OCI-LY3 (cell line): ENCODE results near the gene MATK.

Experiments used
- H2AFZ ChIP-seq: fragments of 200-600, 300-600 bp; shearing (Covaris generic); 2 replicates; pipeline ENCODE4 v1.6.0; 2014; ENCODE audit warnings: antibody characterized with exemption, low read depth, low read length
- H3K27ac ChIP-seq: fragments of 200-600, 300-600 bp; sonication (generic); 2 replicates; pipeline ENCODE4 v1.5.1; 2014; ENCODE audit warnings: mild to moderate bottlenecking, low read length, moderate library complexity, mixed read lengths
- H3K27me3 ChIP-seq: fragments of 200-600, 300-600 bp; sonication (generic); 2 replicates; pipeline ENCODE4 v1.6.1; 2014; ENCODE audit warnings: low read depth, low read length, mixed read lengths
- H3K36me3 ChIP-seq: fragments of 200-600, 300-600 bp; sonication (generic); replicated peaks from 2 replicates; pipeline ENCODE3; 2014; ENCODE audit warnings: low read depth, low read length, mixed read lengths
- H3K4me1 ChIP-seq: fragments of 300-600, 200-600 bp; sonication (generic); 2 replicates; pipeline ENCODE4 v1.6.1; 2014; ENCODE audit warnings: low read length, mixed read lengths
- H3K4me2 ChIP-seq: fragments of 200-600, 300-600 bp; sonication (generic); 2 replicates; pipeline ENCODE4 v1.6.1; 2014; ENCODE audit warnings: low read length, mixed read lengths
- H3K4me3 ChIP-seq: fragments of 300-600, 200-600 bp; sonication (generic); 2 replicates; pipeline ENCODE4 v1.5.1; 2014; ENCODE audit warnings: antibody characterized with exemption, mild to moderate bottlenecking, low read length, moderate library complexity
- H3K79me2 ChIP-seq: fragments of 300-600, 200-600 bp; shearing (Covaris generic); 2 replicates; pipeline ENCODE4 v1.6.1; 2014; ENCODE audit warnings: mild to moderate bottlenecking, low read length, mixed read lengths
- H3K9ac ChIP-seq: fragments of 300-600, 200-600 bp; shearing (Covaris generic); 2 replicates; pipeline ENCODE4 v1.6.0; 2014; ENCODE audit warnings: mild to moderate bottlenecking, low read length, moderate library complexity
- H3K9me3 ChIP-seq: fragments of 200-600, 300-600 bp; shearing (Covaris generic); 2 replicates; pipeline ENCODE4 v1.6.1; 2014; ENCODE audit warnings: low read length, mixed read lengths; ENCODE audit not compliant: insufficient read depth
- H4K20me1 ChIP-seq: fragments of 200-600, 300-600 bp; sonication (generic); 2 replicates; pipeline ENCODE4 v1.6.1; 2016; ENCODE audit warnings: low read length, mixed read lengths; ENCODE audit not compliant: insufficient read depth
- EZH2phosphoT487 ChIP-seq: fragments of 200-600 bp; shearing (Covaris generic); IDR thresholded peaks from 2 replicates; pipeline ENCODE4 v1.6.1; 2018; ENCODE audit warnings: antibody characterized with exemption, mixed run types, low read depth
- TF ChIP-seq, protein P1 (sequence below): fragments of 200-600, 300-600 bp; sonication (generic); IDR thresholded peaks from 2 replicates; pipeline ENCODE4 v1.5.1; 2014; ENCODE audit warnings: antibody characterized with exemption, low read length, low read depth

The MATK gene

DNA sequence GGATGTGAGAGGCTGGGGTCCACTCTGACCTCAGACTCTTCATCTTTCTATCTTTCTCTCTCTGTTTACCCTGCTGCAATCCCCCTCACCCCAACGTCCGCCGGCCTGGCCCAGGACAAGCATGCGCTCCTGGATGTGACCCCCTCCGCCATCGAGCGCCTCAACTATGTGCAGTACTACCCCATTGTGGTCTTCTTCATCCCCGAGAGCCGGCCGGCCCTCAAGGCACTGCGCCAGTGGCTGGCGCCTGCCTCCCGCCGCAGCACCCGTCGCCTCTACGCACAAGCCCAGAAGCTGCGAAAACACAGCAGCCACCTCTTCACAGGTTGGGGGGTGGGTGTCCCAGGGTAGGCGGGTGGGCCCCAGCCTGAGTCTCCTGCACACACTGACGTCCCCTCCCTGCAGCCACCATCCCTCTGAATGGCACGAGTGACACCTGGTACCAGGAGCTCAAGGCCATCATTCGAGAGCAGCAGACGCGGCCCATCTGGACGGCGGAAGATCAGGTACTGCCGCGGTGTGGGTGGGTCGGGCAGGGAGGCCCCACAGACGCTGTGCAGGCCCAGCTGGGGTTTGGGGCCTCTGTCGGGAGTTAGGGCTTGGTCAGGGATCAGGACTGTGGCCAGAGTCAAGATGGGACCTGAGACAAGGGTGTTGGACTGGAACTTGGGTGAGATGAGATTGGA, 39.7 kb downstream of the MATK start:
- Histone ChIP-seq H3K4me2 (no peak overlapping the region), H3K9ac (no peak overlapping the region), H3K79me2 (no peaks in the 10 kb centered on the region), H3K4me3 (no peak overlapping the region), H3K36me3 (peaks cover 8% of the 10 kb centered on the region), H3K27ac (no peak overlapping the region), H3K4me1 (no peaks in the 10 kb centered on the region), H2AFZ (no peak overlapping the region), H3K9me3 (no peaks in the 10 kb centered on the region), H4K20me1 (no peaks in the 10 kb centered on the region; the same call in 1 of the 2 replicates), H3K27me3 (no peaks in the 10 kb centered on the region)
- TF ChIP-seq, protein P1, sequence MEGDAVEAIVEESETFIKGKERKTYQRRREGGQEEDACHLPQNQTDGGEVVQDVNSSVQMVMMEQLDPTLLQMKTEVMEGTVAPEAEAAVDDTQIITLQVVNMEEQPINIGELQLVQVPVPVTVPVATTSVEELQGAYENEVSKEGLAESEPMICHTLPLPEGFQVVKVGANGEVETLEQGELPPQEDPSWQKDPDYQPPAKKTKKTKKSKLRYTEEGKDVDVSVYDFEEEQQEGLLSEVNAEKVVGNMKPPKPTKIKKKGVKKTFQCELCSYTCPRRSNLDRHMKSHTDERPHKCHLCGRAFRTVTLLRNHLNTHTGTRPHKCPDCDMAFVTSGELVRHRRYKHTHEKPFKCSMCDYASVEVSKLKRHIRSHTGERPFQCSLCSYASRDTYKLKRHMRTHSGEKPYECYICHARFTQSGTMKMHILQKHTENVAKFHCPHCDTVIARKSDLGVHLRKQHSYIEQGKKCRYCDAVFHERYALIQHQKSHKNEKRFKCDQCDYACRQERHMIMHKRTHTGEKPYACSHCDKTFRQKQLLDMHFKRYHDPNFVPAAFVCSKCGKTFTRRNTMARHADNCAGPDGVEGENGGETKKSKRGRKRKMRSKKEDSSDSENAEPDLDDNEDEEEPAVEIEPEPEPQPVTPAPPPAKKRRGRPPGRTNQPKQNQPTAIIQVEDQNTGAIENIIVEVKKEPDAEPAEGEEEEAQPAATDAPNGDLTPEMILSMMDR = no peak

DNA sequence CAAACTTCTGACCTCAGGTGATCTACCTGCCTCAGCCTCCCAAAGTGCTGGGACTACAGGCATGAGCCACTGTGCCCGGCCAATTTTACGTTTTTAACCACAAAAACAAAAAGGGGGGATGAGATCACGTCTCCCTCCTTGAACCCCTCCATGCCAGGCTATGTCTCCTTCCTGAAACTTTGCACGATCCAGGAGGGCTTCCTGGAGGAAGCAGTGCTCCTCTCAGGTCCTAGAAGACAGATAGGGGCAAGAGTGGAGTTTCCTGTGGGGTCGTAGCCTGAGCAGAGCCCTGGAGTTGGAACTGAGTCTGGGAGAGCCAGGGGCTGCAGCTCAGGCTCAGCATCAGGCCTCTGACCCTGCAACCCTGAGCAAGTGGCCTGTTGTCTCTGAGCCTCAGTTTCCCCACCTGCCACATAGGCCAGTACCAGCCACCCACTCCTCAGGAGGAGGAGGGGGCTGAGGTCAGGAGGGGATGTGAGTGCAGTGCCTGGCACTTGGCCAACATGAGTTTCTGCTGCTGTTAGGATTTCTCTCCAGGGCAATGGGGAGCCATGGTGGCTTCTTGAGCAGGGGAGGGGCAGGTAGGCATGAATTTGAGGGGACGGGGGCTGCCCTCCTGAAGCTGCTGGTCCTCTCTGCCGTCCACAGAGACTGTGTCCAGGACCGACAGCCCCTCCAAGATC, 40.7 kb downstream of the MATK start:
- no peak overlapping the region for H3K9ac ChIP-seq
- H4K20me1 ChIP-seq = no peaks in the 10 kb centered on the region; the same call in 1 of the 2 replicates
- H3K27ac ChIP-seq = no peak overlapping the region
- H3K4me3 ChIP-seq = no peak overlapping the region
- H2AFZ ChIP-seq = no peak overlapping the region
- TF ChIP-seq, protein P1 = no peak
- TF ChIP-seq EZH2phosphoT487 = no peak
- H3K27me3 ChIP-seq = no peaks in the 10 kb centered on the region
- peaks cover 8% of the 10 kb centered on the region for H3K36me3 ChIP-seq
- no peaks in the 10 kb centered on the region for H3K9me3 ChIP-seq
- H3K79me2 ChIP-seq = no peaks in the 10 kb centered on the region
- H3K4me1 ChIP-seq = no peaks in the 10 kb centered on the region
- no peak overlapping the region for H3K4me2 ChIP-seq

DNA sequence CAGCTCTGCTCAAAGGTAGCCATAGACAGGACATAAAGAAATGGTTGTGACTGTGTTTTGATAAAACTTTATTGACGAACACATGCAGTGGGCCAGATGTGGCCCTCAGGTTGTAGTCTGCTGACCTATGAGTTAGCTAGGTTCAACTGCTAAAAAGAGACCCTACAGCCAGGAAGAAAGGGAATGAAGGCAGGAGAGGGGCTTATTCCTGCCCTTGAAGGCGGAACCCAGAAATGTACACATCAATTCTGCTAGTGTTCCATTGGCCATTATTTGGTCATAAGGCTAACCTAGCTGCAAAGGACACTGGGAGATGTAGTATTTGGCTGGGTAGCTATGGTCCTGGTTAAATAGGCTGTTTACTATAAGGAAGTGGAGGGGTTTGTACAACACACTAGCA, 42.7 kb downstream of the MATK start:
- no peaks in the 10 kb centered on the region for H3K27me3 ChIP-seq
- 0 out of 2 replicates have a peak overlapping the region, but pooled peaks have one; percentile 35 for H2AFZ ChIP-seq
- H4K20me1 ChIP-seq = no peaks in the 10 kb centered on the region
- no peak overlapping the region for H3K9ac ChIP-seq
- H3K27ac ChIP-seq = no peak overlapping the region
- TF ChIP-seq EZH2phosphoT487 = no peak
- TF ChIP-seq, protein P1 = no peak
- no peaks in the 10 kb centered on the region for H3K36me3 ChIP-seq
- H3K79me2 ChIP-seq = no peaks in the 10 kb centered on the region
- no peaks in the 10 kb centered on the region for H3K9me3 ChIP-seq
- no peak overlapping the region for H3K4me3 ChIP-seq
- no peak overlapping the region for H3K4me2 ChIP-seq
- H3K4me1 ChIP-seq = no peaks in the 10 kb centered on the region

DNA sequence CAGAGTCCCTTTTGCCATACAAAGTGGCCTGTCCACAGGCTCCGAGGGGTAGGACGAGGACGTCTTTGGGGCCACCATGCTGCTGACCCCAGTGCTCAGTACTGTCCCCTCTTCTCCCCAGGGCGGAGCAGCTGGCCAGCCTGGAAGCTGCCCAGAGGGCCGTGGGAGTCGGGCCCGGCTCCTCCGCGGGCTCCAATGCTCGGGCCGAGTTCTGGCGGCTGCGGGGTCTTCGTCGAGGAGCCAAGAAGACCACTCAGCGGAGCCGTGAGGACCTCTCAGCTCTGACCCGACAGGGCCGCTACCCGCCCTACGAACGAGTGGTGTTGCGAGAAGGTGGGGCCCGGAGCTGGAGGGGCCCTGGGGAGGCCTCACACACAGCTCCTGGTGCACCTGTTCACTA, 45.8 kb downstream of the MATK start:
- no peak overlapping the region for H3K4me3 ChIP-seq
- no peak overlapping the region for H3K9ac ChIP-seq
- no peak overlapping the region for H3K27ac ChIP-seq
- no peak overlapping the region for H3K4me2 ChIP-seq
- H3K27me3 ChIP-seq = no peaks in the 10 kb centered on the region
- H2AFZ ChIP-seq = no peak overlapping the region
- no peaks in the 10 kb centered on the region for H3K9me3 ChIP-seq
- no peaks in the 10 kb centered on the region for H3K79me2 ChIP-seq
- no peaks in the 10 kb centered on the region for H3K4me1 ChIP-seq
- H3K36me3 ChIP-seq = no peaks in the 10 kb centered on the region
- TF ChIP-seq EZH2phosphoT487 = no peak
- TF ChIP-seq, protein P1 = no peak
- no peaks in the 10 kb centered on the region for H4K20me1 ChIP-seq
